Embryonic facial prominence (tissue), 1 donor: ENCODE measurements around the gene SLC28A1.

Experiments
- DNase-seq: peaks from one replicate; pipeline ENCODE4 v3.0.0-alpha.2; 2016; ENCODE audit errors: extremely low spot score

SLC28A1 gene

GRCh38 chr15:84940399-84940798 is 55.9 kb downstream of the SLC28A1 start:
- no peak for DNase-seq

- no peak for DNase-seq
Observed at GRCh38 chr15:84942456-84942855, 58.0 kb downstream of the SLC28A1 start.

- no peak for DNase-seq
Observed at GRCh38 chr15:84944311-84944710, 59.8 kb downstream of the SLC28A1 start.

- DNase-seq, result no peak
Observed at GRCh38 chr15:84944861-84945260, 60.4 kb downstream of the SLC28A1 start.

- DNase-seq, result no peak
Observed at GRCh38 chr15:84946772-84947489, 62.5 kb downstream of the SLC28A1 start.

GRCh38 chr15:84947947-84948830 is 63.7 kb downstream of the SLC28A1 start:
- no peak for DNase-seq

- DNase-seq, result no peak
Observed at GRCh38 chr15:84949043-84949442, 64.6 kb downstream of the SLC28A1 start.

- no peak for DNase-seq
Observed at GRCh38 chr15:84949845-84950569, 65.5 kb downstream of the SLC28A1 start.

- no peak for DNase-seq
Observed at GRCh38 chr15:84950570-84951111, 66.2 kb downstream of the SLC28A1 start.

GRCh38 chr15:84951736-84952135 is 67.3 kb downstream of the SLC28A1 start:
- DNase-seq, result no peak

GRCh38 chr15:84953136-84953535 is 68.7 kb downstream of the SLC28A1 start:
- no peak for DNase-seq

GRCh38 chr15:84953726-84954125 is 69.3 kb downstream of the SLC28A1 start:
- no peak for DNase-seq

- peak; percentile 41 for DNase-seq
Observed at GRCh38 chr15:84955089-84955848, 70.8 kb downstream of the SLC28A1 start.

GRCh38 chr15:84956199-84956598 is 71.7 kb downstream of the SLC28A1 start:
- no peak for DNase-seq

GRCh38 chr15:84960391-84961113 is 76.1 kb downstream of the SLC28A1 start:
- DNase-seq, result no peak

- no peak for DNase-seq
Observed at GRCh38 chr15:84961114-84961452, 76.6 kb downstream of the SLC28A1 start.

GRCh38 chr15:84961707-84962106 is 77.2 kb downstream of the SLC28A1 start:
- no peak for DNase-seq

- no peak for DNase-seq
Observed at GRCh38 chr15:84962955-84963354, 78.5 kb downstream of the SLC28A1 start.

GRCh38 chr15:84967380-84967779 is 82.9 kb downstream of the SLC28A1 start:
- no peak for DNase-seq

- DNase-seq, result no peak
Observed at GRCh38 chr15:84968301-84968700, 83.8 kb downstream of the SLC28A1 start.

- DNase-seq, result no peak
Observed at GRCh38 chr15:84969257-84969656, 84.8 kb downstream of the SLC28A1 start.
